Stimulated activated CD8-positive, alpha-beta memory T cell treated with anti-CD3 and anti-CD28 coated beads, Interleukin-12 subunit alpha, Interleukin-12 subunit beta, amount 100 ng/mL, for 4 hours (primary cell): Measurements from ENCODE around the gene KRT16.
"Not testable (repeated sequence)": the region's sequence is repeated elsewhere in the genome, so short reads cannot be mapped to it uniquely, and the experiment has no call there.

ENCODE experiments used
- DNase-seq: peaks from one replicate; pipeline ENCODE4 v3.0.0-alpha.2; 2020; ENCODE audit warnings: low read depth

Gene KRT16

GRCh38 chr17:41612376-41613160 is at the start of gene KRT16:
KRT16 (minus strand) TSS chr17:41612767; CDS start chr17:41612688, 79 bp downstream.
- not testable (repeated sequence) for DNase-seq

GRCh38 chr17:41660221-41660711 is 47.7 kb upstream of the KRT16 start:
- no peak for DNase-seq

GRCh38 chr17:41659427-41660212 is 47.1 kb upstream of the KRT16 start:
- DNase-seq: no peak

GRCh38 chr17:41658846-41659245 is 46.3 kb upstream of the KRT16 start:
- no peak for DNase-seq

- no peak for DNase-seq
These were observed 45.4 kb upstream of the KRT16 start for GRCh38 chr17:41657936-41658335.

- no peak for DNase-seq
These were observed 44.7 kb upstream of the KRT16 start for GRCh38 chr17:41657176-41657754.

- DNase-seq: no peak
These were observed 43.9 kb upstream of the KRT16 start for GRCh38 chr17:41656249-41657023.

GRCh38 chr17:41655611-41656111 is 43.1 kb upstream of the KRT16 start:
- DNase-seq: no peak

- DNase-seq: no peak
These were observed 42.4 kb upstream of the KRT16 start for GRCh38 chr17:41654678-41655607.

GRCh38 chr17:41653892-41654677 is 41.5 kb upstream of the KRT16 start:
- DNase-seq: no peak

- DNase-seq: no peak
These were observed 40.9 kb upstream of the KRT16 start for GRCh38 chr17:41653421-41653820.

- no peak for DNase-seq
These were observed 39.9 kb upstream of the KRT16 start for GRCh38 chr17:41652461-41652970.

GRCh38 chr17:41651625-41652460 is 39.3 kb upstream of the KRT16 start:
- no peak for DNase-seq

- DNase-seq: no peak
These were observed 38.4 kb upstream of the KRT16 start for GRCh38 chr17:41650794-41651624.

- DNase-seq: no peak
These were observed 37.5 kb upstream of the KRT16 start for GRCh38 chr17:41649923-41650519.

GRCh38 chr17:41648411-41649195 is 36.0 kb upstream of the KRT16 start:
- DNase-seq: peak; percentile 62
